Fibroblast of lung (primary cell): ENCODE measurements around the gene RRAS2. TPM values are rescaled to one million over a fixed set of nuclear protein-coding genes. Genes with fewer than 3 reads are reported as not detected.

Experiments
- DNase-seq, 2 donors: peaks; one replicate each; pipeline versions ENCODE4 v3.0.0 to v3.0.0-alpha.2; 2010; ENCODE audit warnings: low read depth in 2 of 2
- H2AFZ ChIP-seq: 2 replicates; pipeline ENCODE4 v1.5.1; 2012; ENCODE audit warnings: low read length, control low read depth, inconsistent platforms
- H3K27ac ChIP-seq: 2 replicates; pipeline ENCODE4 v1.5.1; 2011; ENCODE audit warnings: low read length, control low read depth; ENCODE audit not compliant: insufficient read depth
- H3K27me3 ChIP-seq: 2 replicates; pipeline ENCODE4 v1.5.1; 2011; ENCODE audit warnings: mild to moderate bottlenecking, low read length; ENCODE audit not compliant: control insufficient read depth, insufficient read depth
- H3K36me3 ChIP-seq: 2 replicates; pipeline ENCODE4 v1.5.1; 2011; ENCODE audit warnings: low read length; ENCODE audit not compliant: control insufficient read depth, insufficient read depth
- H3K4me1 ChIP-seq: 2 replicates; pipeline ENCODE4 v1.5.1; 2011; ENCODE audit warnings: low read length; ENCODE audit not compliant: control insufficient read depth, insufficient read depth; ENCODE audit errors: extremely low read depth
- H3K4me2 ChIP-seq: 2 replicates; pipeline ENCODE4 v1.5.1; 2011; ENCODE audit warnings: low read length, control low read depth; ENCODE audit not compliant: insufficient read depth; ENCODE audit errors: extremely low read depth
- H3K4me3 ChIP-seq, 4 experiments: fragments of 200-600 bp in 1 of 4; sonication (generic) in 1 of 4; replicated peaks in 1 of 4; 2 replicates each; pipeline ENCODE4 v1.5.1; 2011 to 2016; ENCODE audit warnings: low read length in 4 of 4, low read depth in 3 of 4, mild to moderate bottlenecking in 3 of 4, control low read depth in 2 of 4, inconsistent platforms in 1 of 4, mixed read lengths in 1 of 4; ENCODE audit not compliant: insufficient read depth in 1 of 4; ENCODE audit errors: control extremely low read depth in 1 of 4
- H3K79me2 ChIP-seq: 2 replicates; pipeline ENCODE4 v1.5.1; 2012; ENCODE audit warnings: mild to moderate bottlenecking, low read length, inconsistent platforms; ENCODE audit not compliant: control insufficient read depth, insufficient read depth
- H3K9ac ChIP-seq: 2 replicates; pipeline ENCODE4 v1.5.1; 2011; ENCODE audit warnings: mild to moderate bottlenecking, low read length, control low read depth; ENCODE audit not compliant: insufficient read depth
- H3K9me3 ChIP-seq: 2 replicates; pipeline ENCODE4 v1.5.1; 2012; ENCODE audit warnings: low read depth, low read length; ENCODE audit not compliant: control insufficient read depth, insufficient read depth
- H4K20me1 ChIP-seq: 2 replicates; pipeline ENCODE4 v1.5.1; 2011; ENCODE audit warnings: low read length; ENCODE audit not compliant: control insufficient read depth, insufficient read depth; ENCODE audit errors: extremely low read depth
- CTCF ChIP-seq, 2 donors: IDR thresholded peaks in 1 of 2; conservative IDR thresholded peaks in 1 of 2; 1 replicate in 1 of 2; 2 replicates in 1 of 2; pipeline ENCODE4 v1.5.1; 2011 to 2012; ENCODE audit warnings: low read length in 2 of 2, control low read depth in 1 of 2, inconsistent platforms in 1 of 2, low read depth in 1 of 2, mild to moderate bottlenecking in 1 of 2
- EZH2 ChIP-seq: IDR thresholded peaks from 2 replicates; pipeline ENCODE4 v1.5.1; 2012; ENCODE audit warnings: low read length, control low read depth, mild to moderate bottlenecking; ENCODE audit errors: missing control alignments
- polyA plus RNA-seq, 2 donors: library from polyadenylated mRNA; depleted of rRNA in 1 of 2; stranded (reverse) in 1 of 2; unstranded in 1 of 2; fragments of >200 nt; gene quantifications; 2 replicates each; pipeline ENCODE4 v1.2.1, GENCODE V29; 2011 to 2012; ENCODE audit warnings: missing spikeins in 1 of 2
- total RNA-seq: library from RNA; depleted of rRNA; stranded (reverse); fragments of >200 nt; gene quantifications from 2 replicates; pipeline ENCODE4 v1.2.1, GENCODE V29; 2014

RRAS2 gene
- total and polyA plus RNA-seq, 2 donors (not counting 1 experiment from before 2014, with no cell fraction given): 160 to 178 TPM

- no peak overlapping the region for H3K27ac ChIP-seq
- no peak overlapping the region for H3K9ac ChIP-seq
- H3K4me3 ChIP-seq: no peak overlapping the region
These were observed 24.1 kb downstream of the RRAS2 start for GRCh38 chr11:14334893-14335292.

DNA sequence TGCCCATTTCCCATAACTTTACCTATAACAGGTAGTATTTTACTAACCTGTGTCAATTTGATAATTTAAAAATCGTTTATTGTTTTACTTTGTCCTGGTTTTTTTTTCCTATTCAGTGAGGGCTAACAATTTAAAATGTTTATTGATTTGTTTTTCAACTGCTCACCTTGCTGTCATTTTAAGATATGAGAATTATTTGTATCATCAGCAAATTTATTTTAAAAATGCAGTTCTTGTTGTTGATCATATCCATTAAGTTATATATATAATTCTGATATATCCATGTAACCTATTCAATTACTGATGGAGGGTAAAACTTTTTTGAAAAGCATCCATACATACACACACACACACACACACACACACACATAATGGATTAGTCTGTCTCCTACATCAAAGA, 24.8 kb downstream of the RRAS2 start:
- Histone ChIP-seq H3K4me2 (no peak overlapping the region), H3K36me3 (no peaks in the 10 kb centered on the region), H3K4me3 (no peak overlapping the region), H2AFZ (no peak overlapping the region), H3K9ac (no peak overlapping the region), H4K20me1 (peaks cover 4% of the 10 kb centered on the region), H3K79me2 (peaks cover 90% of the 10 kb centered on the region), H3K9me3 (no peaks in the 10 kb centered on the region), H3K27ac (no peak overlapping the region), H3K4me1 (peaks cover 4% of the 10 kb centered on the region), H3K27me3 (no peaks in the 10 kb centered on the region)
- DNase-seq: no peak
- TF ChIP-seq EZH2: no peak
- TF ChIP-seq CTCF (conservative IDR thresholded peaks at IDR 0.05 in 1 of 2, IDR thresholded peaks at IDR 0.05 in 1 of 2; ENCODE audit: low read depth in 1 of 2, low read length in 2 of 2): no peak

More at GRCh38 chr11:14334893-14335292, 24.1 kb downstream of the RRAS2 start:
- Histone ChIP-seq H3K27me3 (no peaks in the 10 kb centered on the region), H3K36me3 (no peaks in the 10 kb centered on the region), H3K9me3 (no peaks in the 10 kb centered on the region), H3K4me1 (peaks cover 4% of the 10 kb centered on the region), H4K20me1 (peaks cover 4% of the 10 kb centered on the region), H3K79me2 (peaks cover 89% of the 10 kb centered on the region), H2AFZ (no peak overlapping the region), H3K4me2 (no peak overlapping the region)
- DNase-seq: no peak
- no peak for TF ChIP-seq CTCF (conservative IDR thresholded peaks at IDR 0.05 in 1 of 2, IDR thresholded peaks at IDR 0.05 in 1 of 2; ENCODE audit: low read depth in 1 of 2, low read length in 2 of 2)
- no peak for TF ChIP-seq EZH2

DNA sequence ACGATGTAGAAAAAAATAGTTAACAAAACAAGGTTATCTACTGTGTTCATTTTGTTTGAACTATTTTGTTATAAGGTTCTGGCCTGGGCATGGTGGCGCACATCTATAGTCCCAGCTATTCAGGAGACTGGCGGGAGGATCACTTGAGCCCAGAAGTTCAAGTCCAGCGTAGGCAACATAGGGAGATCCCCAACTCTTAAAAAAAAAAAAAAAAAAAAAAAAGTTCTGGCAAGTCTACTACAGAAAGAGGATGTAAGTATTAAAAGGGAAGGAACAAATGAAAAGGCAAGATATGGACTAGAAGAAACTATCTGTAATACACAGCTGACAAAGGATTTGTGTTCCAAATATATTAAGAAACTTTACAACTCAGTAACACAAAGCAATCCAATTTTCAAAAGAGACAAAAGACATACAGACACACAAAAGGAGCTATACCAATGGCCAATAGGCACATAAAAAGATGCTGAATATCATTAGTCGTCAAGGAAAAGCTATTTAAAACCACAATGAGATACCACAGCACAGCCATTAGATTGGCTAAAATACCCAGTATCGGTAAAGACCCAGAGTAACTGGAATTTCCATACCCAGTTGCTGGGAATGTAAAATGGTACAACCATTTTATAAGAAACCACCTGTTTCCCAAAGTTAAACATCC, 27.4 kb downstream of the RRAS2 start:
- no peak overlapping the region for H3K4me3 ChIP-seq
- H3K9ac ChIP-seq: no peak overlapping the region
- H3K4me1 ChIP-seq: no peaks in the 10 kb centered on the region
- H3K27ac ChIP-seq: no peak overlapping the region
- TF ChIP-seq CTCF (conservative IDR thresholded peaks at IDR 0.05 in 1 of 2, IDR thresholded peaks at IDR 0.05 in 1 of 2; ENCODE audit: low read depth in 1 of 2, low read length in 2 of 2) (no peak), EZH2 (no peak)
- no peak for DNase-seq
- H3K79me2 ChIP-seq: peaks cover 87% of the 10 kb centered on the region
- no peaks in the 10 kb centered on the region for H3K9me3 ChIP-seq
- no peak overlapping the region for H2AFZ ChIP-seq
- H3K4me2 ChIP-seq: no peak overlapping the region
- H3K27me3 ChIP-seq: no peaks in the 10 kb centered on the region
- peaks cover 2% of the 10 kb centered on the region for H4K20me1 ChIP-seq
- no peaks in the 10 kb centered on the region for H3K36me3 ChIP-seq
